HL-60/S4 treated with phorbol 12-myristate 13-acetate at 8.2 ng/mL for 4 days and 3 days (cell line): ENCODE measurements around the gene XPO6.

Experiments
- in situ Hi-C: fragments of 300-500 bp; cut with MboI; formaldehyde crosslinking; loops from 2 replicates; pipeline ENCODE4 v1.15.0; 2022; ENCODE audit warnings: low sequenced_read_pairs

XPO6 gene

GRCh38 chr16:28185696-28186095, 26.1 kb downstream of the XPO6 start:
- in situ Hi-C loops = no loop called here

- in situ Hi-C loops = no loop called here
Measured at GRCh38 chr16:28184625-28185024, 27.1 kb downstream of the XPO6 start.

- in situ Hi-C loops = no loop called here
Measured at GRCh38 chr16:28183930-28184329, 27.8 kb downstream of the XPO6 start.

- in situ Hi-C loops = no loop called here
Measured at GRCh38 chr16:28183484-28183883, 28.3 kb downstream of the XPO6 start.

GRCh38 chr16:28182801-28183200, 29.0 kb downstream of the XPO6 start:
- in situ Hi-C loops = no loop called here

GRCh38 chr16:28182183-28182582, 29.6 kb downstream of the XPO6 start:
- in situ Hi-C loops = no loop called here

- in situ Hi-C loops = no loop called here
Measured at GRCh38 chr16:28181515-28181914, 30.2 kb downstream of the XPO6 start.

GRCh38 chr16:28180655-28181460, 30.9 kb downstream of the XPO6 start:
- in situ Hi-C loops = no loop called here

- in situ Hi-C loops = no loop called here
Measured at GRCh38 chr16:28179354-28179753, 32.4 kb downstream of the XPO6 start.

GRCh38 chr16:28175715-28176114, 36.0 kb downstream of the XPO6 start:
- in situ Hi-C loops = no loop called here

GRCh38 chr16:28172336-28172735, 39.4 kb downstream of the XPO6 start:
- in situ Hi-C loops = no loop called here

- in situ Hi-C loops = no loop called here
Measured at GRCh38 chr16:28171816-28172215, 39.9 kb downstream of the XPO6 start.

- in situ Hi-C loops = no loop called here
Measured at GRCh38 chr16:28168991-28169554, 42.7 kb downstream of the XPO6 start.

GRCh38 chr16:28167730-28168129, 44.0 kb downstream of the XPO6 start:
- in situ Hi-C loops = no loop called here

GRCh38 chr16:28167221-28167620, 44.5 kb downstream of the XPO6 start:
- in situ Hi-C loops = no loop called here

GRCh38 chr16:28166394-28167208, 45.2 kb downstream of the XPO6 start:
- in situ Hi-C loops = no loop called here

- in situ Hi-C loops = no loop called here
Measured at GRCh38 chr16:28165598-28165997, 46.2 kb downstream of the XPO6 start.

GRCh38 chr16:28164140-28164539, 47.6 kb downstream of the XPO6 start:
- in situ Hi-C loops = no loop called here

- in situ Hi-C loops = no loop called here
Measured at GRCh38 chr16:28163699-28164098, 48.1 kb downstream of the XPO6 start.

GRCh38 chr16:28162326-28162877, 49.4 kb downstream of the XPO6 start:
- in situ Hi-C loops = no loop called here

- in situ Hi-C loops = no loop called here
Measured at GRCh38 chr16:28161626-28162025, 50.1 kb downstream of the XPO6 start.
